Neural progenitor cell (in vitro differentiated cells): ENCODE data around the gene ACSM6. TPM values are rescaled to one million over a fixed set of nuclear protein-coding genes. Genes with fewer than 3 reads are reported as not detected.

Source experiments
- DNase-seq: peaks from one replicate; pipeline ENCODE4 v3.0.0-alpha.2; 2016; ENCODE audit warnings: low spot score
- H2AFZ ChIP-seq: fragments of 200-600 bp; sonication (generic); replicated peaks from 2 replicates; pipeline ENCODE4 v1.6.1; 2016; ENCODE audit warnings: antibody characterized with exemption
- H3F3A ChIP-seq: fragments of 200-600 bp; sonication (generic); 2 replicates; pipeline ENCODE4 v1.6.1; 2016; ENCODE audit warnings: antibody characterized with exemption, low read depth
- H3K27ac ChIP-seq: fragments of 200-600 bp; sonication (generic); 2 replicates; pipeline ENCODE4 v1.5.1; 2016; ENCODE audit warnings: mild to moderate bottlenecking
- H3K27me3 ChIP-seq: fragments of 200-600 bp; sonication (generic); 2 replicates; pipeline ENCODE4 v1.6.1; 2016; ENCODE audit warnings: mild to moderate bottlenecking, moderate library complexity
- H3K36me3 ChIP-seq: fragments of 200-600 bp; sonication (generic); 2 replicates; pipeline ENCODE4 v1.5.1; 2016
- H3K4me1 ChIP-seq: fragments of 200-600 bp; sonication (generic); 2 replicates; pipeline ENCODE4 v1.6.1; 2016; ENCODE audit warnings: mixed run types
- H3K4me2 ChIP-seq: fragments of 200-600 bp; sonication (generic); 2 replicates; pipeline ENCODE4 v1.6.1; 2016
- H3K4me3 ChIP-seq: fragments of 200-600 bp; sonication (generic); 2 replicates; pipeline ENCODE4 v1.5.1; 2016
- H3K79me2 ChIP-seq: fragments of 200-600 bp; sonication (generic); 2 replicates; pipeline ENCODE4 v1.6.1; 2016; ENCODE audit warnings: low read depth
- H3K9ac ChIP-seq: fragments of 200-600 bp; sonication (generic); 2 replicates; pipeline ENCODE4 v1.6.1; 2016
- H3K9me3 ChIP-seq: fragments of 200-600 bp; sonication (generic); 2 replicates; pipeline ENCODE4 v1.5.1; 2016; ENCODE audit warnings: low read depth
- H4K20me1 ChIP-seq: fragments of 200-600 bp; sonication (generic); 2 replicates; pipeline ENCODE4 v1.6.1; 2016; ENCODE audit warnings: low read depth
- H3K27ac Mint-ChIP-seq: 3 replicates; pipeline ENCODE4 v1.8.0; 2021; ENCODE audit warnings: mixed read lengths
- H3K27me3 Mint-ChIP-seq: 2 replicates; pipeline ENCODE4 v1.8.0; 2022; ENCODE audit warnings: low read depth, mild to moderate bottlenecking, inconsistent platforms, moderate library complexity, mixed read lengths; ENCODE audit not compliant: insufficient read depth
- H3K36me3 Mint-ChIP-seq: 3 replicates; pipeline ENCODE4 v1.8.0; 2021; ENCODE audit warnings: mixed read lengths
- H3K4me1 Mint-ChIP-seq: 3 replicates; pipeline ENCODE4 v1.8.0; 2021; ENCODE audit warnings: mixed read lengths
- H3K4me3 Mint-ChIP-seq: 3 replicates; pipeline ENCODE4 v1.8.0; 2021; ENCODE audit warnings: mild to moderate bottlenecking, moderate library complexity, mixed read lengths
- H3K9me3 Mint-ChIP-seq: 3 replicates; pipeline ENCODE4 v1.8.0; 2020; ENCODE audit warnings: mixed read lengths
- EZH2 ChIP-seq: fragments of 200-600 bp; sonication (generic); IDR thresholded peaks from 2 replicates; pipeline ENCODE4 v1.6.1; 2017; ENCODE audit warnings: antibody characterized with exemption, mild to moderate bottlenecking, moderate library complexity
- EZH2phosphoT487 ChIP-seq: fragments of 200-600 bp; sonication (generic); IDR thresholded peaks from 2 replicates; pipeline ENCODE4 v1.6.1; 2017; ENCODE audit warnings: antibody characterized with exemption
- total RNA-seq: library from RNA; depleted of rRNA; stranded (reverse); fragments of >200 nt; gene quantifications from 2 replicates; pipeline ENCODE4 v1.2.3, GENCODE V29; 2015; ENCODE audit warnings: low replicate concordance
- TF ChIP-seq, protein P1 (sequence below): fragments of 200-600 bp; sonication (generic); IDR thresholded peaks from 2 replicates; pipeline ENCODE4 v1.5.1; 2017; ENCODE audit warnings: antibody characterized with exemption, mild to moderate bottlenecking

The ACSM6 gene
- total RNA-seq, 1 donor from 2014 or later: not detected

DNA sequence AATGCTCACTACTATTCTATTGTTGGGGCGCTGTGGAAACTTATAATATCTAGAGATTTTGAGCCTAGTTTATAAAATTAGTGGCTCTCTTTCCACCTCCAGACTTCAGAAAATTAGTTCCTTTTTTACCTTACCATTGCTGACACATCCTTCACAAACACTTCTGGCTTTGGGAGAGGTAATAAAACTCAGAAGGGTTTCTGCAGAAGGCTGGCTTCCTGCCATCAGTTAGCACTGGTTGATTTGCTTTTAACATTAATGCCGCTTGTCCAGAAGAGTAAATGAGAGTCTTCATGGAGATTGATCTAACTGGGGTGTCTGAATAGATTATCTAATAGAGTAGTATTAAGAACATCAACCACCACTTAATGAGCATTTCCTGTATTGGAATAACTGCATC lies 20.3 kb downstream of the ACSM6 start:
- H3K4me1 ChIP-seq: no peaks in the 10 kb centered on the region
- Mint-ChIP-seq H3K27ac (no peak overlapping the region), H3K9me3 (no peaks in the 10 kb centered on the region), H3K27me3 (peaks cover 3% of the 10 kb centered on the region), H3K4me3 (no peak overlapping the region), H3K36me3 (no peaks in the 10 kb centered on the region), H3K4me1 (peaks cover 3% of the 10 kb centered on the region)
- H3F3A ChIP-seq: no peaks in the 10 kb centered on the region
- H3K4me3 ChIP-seq: no peak overlapping the region
- DNase-seq: no peak
- H4K20me1 ChIP-seq: no peaks in the 10 kb centered on the region
- TF ChIP-seq EZH2: no peak
- no peak for TF ChIP-seq EZH2phosphoT487
- TF ChIP-seq, protein P1, sequence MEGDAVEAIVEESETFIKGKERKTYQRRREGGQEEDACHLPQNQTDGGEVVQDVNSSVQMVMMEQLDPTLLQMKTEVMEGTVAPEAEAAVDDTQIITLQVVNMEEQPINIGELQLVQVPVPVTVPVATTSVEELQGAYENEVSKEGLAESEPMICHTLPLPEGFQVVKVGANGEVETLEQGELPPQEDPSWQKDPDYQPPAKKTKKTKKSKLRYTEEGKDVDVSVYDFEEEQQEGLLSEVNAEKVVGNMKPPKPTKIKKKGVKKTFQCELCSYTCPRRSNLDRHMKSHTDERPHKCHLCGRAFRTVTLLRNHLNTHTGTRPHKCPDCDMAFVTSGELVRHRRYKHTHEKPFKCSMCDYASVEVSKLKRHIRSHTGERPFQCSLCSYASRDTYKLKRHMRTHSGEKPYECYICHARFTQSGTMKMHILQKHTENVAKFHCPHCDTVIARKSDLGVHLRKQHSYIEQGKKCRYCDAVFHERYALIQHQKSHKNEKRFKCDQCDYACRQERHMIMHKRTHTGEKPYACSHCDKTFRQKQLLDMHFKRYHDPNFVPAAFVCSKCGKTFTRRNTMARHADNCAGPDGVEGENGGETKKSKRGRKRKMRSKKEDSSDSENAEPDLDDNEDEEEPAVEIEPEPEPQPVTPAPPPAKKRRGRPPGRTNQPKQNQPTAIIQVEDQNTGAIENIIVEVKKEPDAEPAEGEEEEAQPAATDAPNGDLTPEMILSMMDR: no peak
- H3K9ac ChIP-seq: no peak overlapping the region
- no peaks in the 10 kb centered on the region for H3K36me3 ChIP-seq
- no peak overlapping the region for H2AFZ ChIP-seq
- H3K27ac ChIP-seq: no peak overlapping the region
- H3K4me2 ChIP-seq: no peak overlapping the region
- no peaks in the 10 kb centered on the region for H3K9me3 ChIP-seq
- H3K79me2 ChIP-seq: no peaks in the 10 kb centered on the region
- H3K27me3 ChIP-seq: no peaks in the 10 kb centered on the region

DNA sequence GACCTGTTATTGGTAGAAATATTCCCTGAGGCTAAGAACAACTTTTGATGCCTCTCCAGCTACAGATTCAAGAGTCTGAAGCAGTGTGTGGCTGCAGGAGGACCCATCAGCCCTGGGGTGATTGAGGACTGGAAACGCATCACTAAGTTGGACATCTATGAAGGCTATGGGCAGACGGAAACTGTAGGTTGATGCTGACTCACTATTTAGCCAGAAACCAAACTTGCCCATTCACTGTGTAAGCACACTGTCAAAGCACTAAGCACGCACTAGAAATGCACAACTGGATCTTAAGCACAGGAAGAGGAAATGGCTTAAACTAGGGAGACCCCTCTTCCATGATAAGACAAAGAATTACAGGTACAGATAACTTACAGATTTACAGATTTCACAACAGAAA lies 20.8 kb downstream of the ACSM6 start:
- TF ChIP-seq EZH2 (no peak), EZH2phosphoT487 (no peak)
- TF ChIP-seq, protein P1: no peak
- Histone ChIP-seq H4K20me1 (no peaks in the 10 kb centered on the region), H3K4me2 (no peak overlapping the region), H3K4me1 (no peaks in the 10 kb centered on the region), H2AFZ (no peak overlapping the region), H3F3A (no peaks in the 10 kb centered on the region), H3K36me3 (no peaks in the 10 kb centered on the region), H3K27ac (no peak overlapping the region), H3K9ac (no peak overlapping the region), H3K4me3 (no peak overlapping the region), H3K79me2 (no peaks in the 10 kb centered on the region), H3K9me3 (no peaks in the 10 kb centered on the region), H3K27me3 (no peaks in the 10 kb centered on the region)
- Mint-ChIP-seq H3K9me3 (no peaks in the 10 kb centered on the region), H3K4me1 (peaks cover 3% of the 10 kb centered on the region), H3K27ac (no peak overlapping the region), H3K4me3 (no peak overlapping the region), H3K27me3 (peaks cover 3% of the 10 kb centered on the region), H3K36me3 (no peaks in the 10 kb centered on the region)
- DNase-seq: no peak

DNA sequence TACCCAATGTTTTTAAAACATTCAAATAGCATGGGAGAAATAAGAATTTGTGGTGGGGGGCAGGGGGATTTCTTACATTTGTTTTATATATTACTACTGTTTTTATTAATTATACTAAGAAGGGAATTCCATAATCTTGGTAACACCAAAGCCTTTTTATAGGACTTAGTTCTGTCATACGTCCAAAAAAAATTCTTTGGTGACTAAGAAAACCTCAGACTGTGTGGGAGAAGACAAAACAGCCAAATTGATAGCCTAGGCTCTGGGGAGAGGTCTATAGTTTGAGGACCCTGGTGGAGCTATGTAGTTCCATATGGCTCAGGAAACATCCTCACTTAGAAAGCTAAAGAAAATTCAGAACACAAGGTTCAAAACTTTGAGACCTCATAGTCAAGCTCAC lies 23.4 kb downstream of the ACSM6 start:
- H3F3A ChIP-seq: no peaks in the 10 kb centered on the region
- no peaks in the 10 kb centered on the region for H3K79me2 ChIP-seq
- DNase-seq: no peak
- H3K9ac ChIP-seq: no peak overlapping the region
- Mint-ChIP-seq H3K27me3 (peaks cover 2% of the 10 kb centered on the region), H3K27ac (no peak overlapping the region), H3K4me3 (no peak overlapping the region), H3K36me3 (no peaks in the 10 kb centered on the region), H3K9me3 (no peaks in the 10 kb centered on the region), H3K4me1 (no peaks in the 10 kb centered on the region)
- no peak overlapping the region for H3K4me2 ChIP-seq
- no peak for TF ChIP-seq EZH2phosphoT487
- no peak overlapping the region for H3K4me3 ChIP-seq
- H3K9me3 ChIP-seq: no peaks in the 10 kb centered on the region
- no peak overlapping the region for H2AFZ ChIP-seq
- no peaks in the 10 kb centered on the region for H3K27me3 ChIP-seq
- H3K27ac ChIP-seq: no peak overlapping the region
- H4K20me1 ChIP-seq: no peaks in the 10 kb centered on the region
- H3K4me1 ChIP-seq: no peaks in the 10 kb centered on the region
- no peaks in the 10 kb centered on the region for H3K36me3 ChIP-seq

DNA sequence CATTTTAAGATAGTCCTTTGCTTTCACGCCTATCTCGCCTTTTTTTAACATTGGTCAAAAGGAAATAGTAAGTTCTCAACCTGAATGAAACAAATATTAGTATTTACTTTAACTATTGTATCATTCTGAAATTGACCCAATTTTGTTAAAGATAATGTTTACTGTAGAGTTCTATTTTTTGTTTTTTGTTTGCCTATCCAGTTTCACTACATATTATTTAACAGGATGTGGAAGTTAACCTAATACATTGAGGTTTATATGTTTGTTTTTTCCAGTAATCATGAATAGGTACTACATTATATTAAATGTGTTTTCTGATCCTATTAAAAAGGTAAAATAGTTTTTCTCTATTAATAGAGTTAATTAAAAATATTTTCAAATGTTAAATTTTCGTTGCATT lies 26.5 kb downstream of the ACSM6 start:
- Histone ChIP-seq H3K27ac (no peak overlapping the region), H3K9me3 (no peaks in the 10 kb centered on the region), H3K4me3 (no peak overlapping the region), H4K20me1 (no peaks in the 10 kb centered on the region), H3K79me2 (no peaks in the 10 kb centered on the region), H3F3A (no peaks in the 10 kb centered on the region), H3K4me1 (no peaks in the 10 kb centered on the region), H3K9ac (no peak overlapping the region), H3K27me3 (no peaks in the 10 kb centered on the region), H2AFZ (no peak overlapping the region), H3K4me2 (no peak overlapping the region), H3K36me3 (no peaks in the 10 kb centered on the region)
- no peak overlapping the region for H3K27ac Mint-ChIP-seq
- H3K36me3 Mint-ChIP-seq: no peaks in the 10 kb centered on the region
- no peaks in the 10 kb centered on the region for H3K9me3 Mint-ChIP-seq
- H3K27me3 Mint-ChIP-seq: no peaks in the 10 kb centered on the region
- H3K4me1 Mint-ChIP-seq: no peaks in the 10 kb centered on the region
- no peak for TF ChIP-seq EZH2
- TF ChIP-seq, protein P1: no peak
- TF ChIP-seq EZH2phosphoT487: no peak
- no peak for DNase-seq
- no peak overlapping the region for H3K4me3 Mint-ChIP-seq
